ENCODE measurements around the gene LRP8.

GRCh38 chr1:53324728-53325297 is 3.1 kb downstream of the LRP8 start:
- no peak for TF ChIP-seq POLR2AphosphoS5 (IDR thresholded peaks at IDR 0.05; ENCODE audit: low read depth, low read length)
- TF ChIP-seq PAX5 (IDR thresholded peaks at IDR 0.05; ENCODE audit: insufficient read depth, low read length, severe bottlenecking): no peak
- TF ChIP-seq POLR2A (IDR thresholded peaks at IDR 0.05; ENCODE audit: low read depth, low read length): no peak
- TF ChIP-seq SPI1 (IDR thresholded peaks at IDR 0.05; ENCODE audit: low read depth, low read length): no peak
- TF ChIP-seq TAF1 (IDR thresholded peaks at IDR 0.05; ENCODE audit: low read depth, low read length): no peak

All from GM12891 (cell line).